HepG2 (cell line): Measurements from ENCODE around the gene CHCHD3. TPM values are rescaled to one million over a fixed set of nuclear protein-coding genes. Genes with fewer than 3 reads are reported as not detected.

ENCODE experiments used
- ATAC-seq: fragments of 200-7000 bp; cut with Tn5 transposase; 3 replicates; pipeline ENCODE4 v1.9.1; 2020; ENCODE audit warnings: mild to moderate bottlenecking, moderate library complexity
- BruUV-seq: library from RNA; stranded (reverse); fragments of 400-500 nt; replicated peaks from 2 replicates; lab custom pipeline; 2021; lab: Mats Ljungman, UMichigan
- CTCF ChIA-PET: fragments of 300-600 bp; formaldehyde crosslinking; extraction: SDS; loops from one replicate; lab custom pipeline; 2021; ENCODE audit warnings: low total read pairs, inconsistent platforms, low intra/inter-chr PET ratio; lab: Yijun Ruan, JAX
- POLR2A ChIA-PET: fragments of 350-600 bp; sonication (Branson Sonifier 250); formaldehyde crosslinking; loops from one replicate; lab custom pipeline; 2020; ENCODE audit warnings: antibody characterized with exemption, inconsistent platforms; lab: Yijun Ruan, JAX
- DNase-seq: peaks from one replicate; pipeline ENCODE4 v3.0.0-alpha.2; 2015; ENCODE audit warnings: low spot score
- FAIRE-seq: peaks from 3 replicates; lab custom pipeline; 2011; peaks lifted over from hg19 to GRCh38; lab: Jason Lieb, UNC
- H2AFZ ChIP-seq: one replicate; pipeline ENCODE4 v1.6.1; 2011; ENCODE audit warnings: low read length, inconsistent platforms
- H3K27ac ChIP-seq: fragments of 300-600 bp; 3 replicates; pipeline ENCODE4 v1.8.0; 2011; ENCODE audit warnings: mixed run types, mild to moderate bottlenecking, mixed read lengths, low read length, inconsistent platforms; ENCODE audit not compliant: insufficient read depth; ENCODE audit errors: extremely low read length
- H3K27me3 ChIP-seq, 2 experiments: fragments of 200-600 bp in 1 of 2; 2 replicates in 1 of 2; 3 replicates in 1 of 2; pipeline versions ENCODE4 v1.6.0 to v1.8.0; 2011; ENCODE audit warnings: low read length in 2 of 2, mild to moderate bottlenecking in 2 of 2, moderate library complexity in 2 of 2, inconsistent platforms in 1 of 2; ENCODE audit not compliant: insufficient read depth in 2 of 2, control insufficient read depth in 1 of 2
- H3K36me3 ChIP-seq, 2 experiments: fragments of 200-600 bp in 1 of 2; replicated peaks in 1 of 2; 2 replicates in 1 of 2; 3 replicates in 1 of 2; pipeline versions ENCODE4 v1.5.1 to v1.8.0; 2011; ENCODE audit warnings: low read length in 2 of 2, inconsistent platforms in 1 of 2; ENCODE audit not compliant: insufficient read depth in 2 of 2, control insufficient read depth in 1 of 2
- H3K4me1 ChIP-seq: 2 replicates; pipeline ENCODE4 v1.5.1; 2012; ENCODE audit warnings: low read length, inconsistent platforms; ENCODE audit not compliant: insufficient read depth
- H3K4me2 ChIP-seq: 2 replicates; pipeline ENCODE4 v1.6.0; 2011; ENCODE audit warnings: low read depth, low read length, inconsistent platforms
- H3K4me3 ChIP-seq, 3 experiments: fragments of 200-600 bp in 1 of 3; sonication (generic), shearing (Covaris generic) in 1 of 3; replicated peaks in 1 of 3; 2 replicates each; pipeline ENCODE4 v1.5.1; 2011 to 2016; ENCODE audit warnings: low read length in 3 of 3, inconsistent platforms in 2 of 3, low read depth in 2 of 3, mild to moderate bottlenecking in 2 of 3, control low read depth in 1 of 3, mixed read lengths in 1 of 3; ENCODE audit not compliant: insufficient read depth in 1 of 3
- H3K79me2 ChIP-seq: one replicate; pipeline ENCODE4 v1.6.1; 2011; ENCODE audit warnings: low read length, inconsistent platforms; ENCODE audit not compliant: insufficient read depth
- H3K9ac ChIP-seq: 2 replicates; pipeline ENCODE4 v1.6.0; 2011; ENCODE audit warnings: mild to moderate bottlenecking, low read depth, low read length, inconsistent platforms; ENCODE audit not compliant: insufficient read depth
- H3K9me3 ChIP-seq: 2 replicates; pipeline ENCODE4 v1.5.1; 2012; ENCODE audit warnings: mild to moderate bottlenecking, low read length
- H4K20me1 ChIP-seq: 2 replicates; pipeline ENCODE4 v1.6.0; 2011; ENCODE audit warnings: inconsistent platforms, mild to moderate bottlenecking, low read length, moderate library complexity; ENCODE audit not compliant: insufficient read depth
- CBX5 ChIP-seq: sonication (generic); formaldehyde crosslinking; IDR thresholded peaks from 2 replicates; pipeline ENCODE4 v1.4.0; 2020; ENCODE audit warnings: missing genetic modification reagents, borderline replicate concordance
- KAT2B ChIP-seq: fragments of 150-350 bp; IDR thresholded peaks from 2 replicates; pipeline ENCODE4 v1.6.1; 2014; ENCODE audit warnings: low read depth, low read length, borderline replicate concordance
- KMT2A ChIP-seq: sonication (generic); formaldehyde crosslinking; IDR thresholded peaks from 2 replicates; pipeline ENCODE4 v1.4.0; 2020; ENCODE audit warnings: missing genetic modification reagents
- MAZ ChIP-seq, 2 experiments: sonication (generic) in 1 of 2; formaldehyde crosslinking in 1 of 2; IDR thresholded peaks; 2 replicates each; pipeline versions ENCODE4 v1.5.0 to v1.6.1; 2012 to 2020; ENCODE audit warnings: low read depth in 2 of 2, mild to moderate bottlenecking in 2 of 2, borderline replicate concordance in 1 of 2, improper control_type of control experiment in 1 of 2, low read length in 1 of 2, missing genetic modification reagents in 1 of 2, moderate library complexity in 1 of 2
- MXD4 ChIP-seq: IDR thresholded peaks from 2 replicates; pipeline ENCODE4 v1.6.1; 2016; ENCODE audit warnings: mild to moderate bottlenecking, missing biosample characterization, missing genetic modification reagents
- NR2F6 ChIP-seq, 2 experiments: IDR thresholded peaks; 2 replicates each; pipeline ENCODE4 v1.6.1; 2016; ENCODE audit warnings: antibody characterized with exemption in 1 of 2, mild to moderate bottlenecking in 1 of 2
- ZEB1 ChIP-seq: IDR thresholded peaks from 2 replicates; pipeline ENCODE4 v1.6.1; 2012; ENCODE audit warnings: mild to moderate bottlenecking, low read depth, inconsistent platforms; ENCODE audit not compliant: insufficient replicate concordance
- ZNF160 ChIP-seq: sonication (generic); formaldehyde crosslinking; IDR thresholded peaks from 2 replicates; pipeline ENCODE4 v1.8.0; 2022; ENCODE audit warnings: mild to moderate bottlenecking, inconsistent platforms, missing genetic modification reagents
- ZNF205 ChIP-seq: IDR thresholded peaks from 2 replicates; pipeline ENCODE4 v1.6.1; 2018; ENCODE audit warnings: missing biosample characterization, missing genetic modification reagents
- ZSCAN30 ChIP-seq: sonication (generic); formaldehyde crosslinking; IDR thresholded peaks from 2 replicates; pipeline ENCODE4 v1.5.0; 2020; ENCODE audit warnings: mild to moderate bottlenecking, missing genetic modification reagents
- WGBS: methylation state at CpG from one replicate; pipeline ENCODE4 v1.1.6; 2017; ENCODE audit warnings: low lambda C conversion rate; 5-methylcytosine and 5-hydroxymethylcytosine counted together
- in situ Hi-C: cut with HindIII; loops from 2 replicates; pipeline ENCODE4 v1.10.0; 2017; ENCODE audit warnings: low pct_unique_long_range_greater_than_20kb; ENCODE audit not compliant: extremely low pct_ligation_motif_present
- intact Hi-C: fragments of 100-400 bp; cut with micrococcal nuclease; formaldehyde crosslinking; loops from one replicate; pipeline ENCODE4 v1.10.0; 2022; ENCODE audit not compliant: unreplicated experiment
- polyA plus RNA-seq, 8 experiments: library from polyadenylated mRNA; depleted of rRNA in 3 of 8; stranded (reverse) in 7 of 8; unstranded in 1 of 8; fragments of >200 nt; fragmentation: Illumina TruSeq in 4 of 8; extraction: Trizol in 4 of 8; gene quantifications; 2 replicates each; pipeline versions ENCODE4 v1.2.1 to v1.2.3, GENCODE V29; 2011 to 2016; ENCODE audit warnings: low read depth in 4 of 8, missing spikeins in 1 of 8, mixed read lengths in 1 of 8; ENCODE audit not compliant: insufficient read depth in 1 of 8
- total RNA-seq, 5 experiments: library from RNA; depleted of rRNA; stranded (reverse); fragments of >200 nt; fragmentation: Illumina TruSeq; extraction: Trizol; gene quantifications; 2 replicates each; pipeline ENCODE4 v1.2.3, GENCODE V29; 2016; ENCODE audit warnings: low read depth in 1 of 5
- TF ChIP-seq, protein P1 (sequence below): IDR thresholded peaks from 2 replicates; pipeline ENCODE4 v1.6.1; 2016; ENCODE audit warnings: low read depth, control low read depth
- TF ChIP-seq, protein P2 (sequence below): sonication (generic); formaldehyde crosslinking; conservative IDR thresholded peaks from 2 replicates; pipeline ENCODE4 v1.4.0; 2020; ENCODE audit warnings: missing genetic modification reagents

The CHCHD3 gene
- total and polyA plus RNA-seq, 2 of the 13 experiments (the other 11 are each of a cell fraction or from before 2014, with no cell fraction given), result 32.7 to 86.8 TPM

DNA sequence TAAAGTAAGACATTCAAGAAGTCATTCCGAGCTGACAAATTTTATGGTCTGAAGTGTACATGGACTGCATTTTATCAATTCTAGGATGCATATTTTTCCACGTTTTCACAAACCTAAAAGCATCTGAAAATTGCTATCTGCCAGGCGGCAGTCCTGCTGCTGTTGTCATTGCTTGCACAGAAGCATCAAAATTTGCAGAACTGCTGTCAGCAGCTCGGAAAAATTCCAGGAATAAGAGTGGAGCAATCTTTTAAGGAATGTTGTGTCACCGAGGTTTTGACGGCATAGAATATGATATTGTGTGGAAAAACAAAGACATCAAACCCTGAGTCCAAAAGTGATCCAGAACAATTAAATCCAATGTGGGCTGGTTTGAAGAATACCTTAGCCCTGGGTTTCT is 61.4 kb downstream of the CHCHD3 start (continued):
- TF ChIP-seq, protein P1, sequence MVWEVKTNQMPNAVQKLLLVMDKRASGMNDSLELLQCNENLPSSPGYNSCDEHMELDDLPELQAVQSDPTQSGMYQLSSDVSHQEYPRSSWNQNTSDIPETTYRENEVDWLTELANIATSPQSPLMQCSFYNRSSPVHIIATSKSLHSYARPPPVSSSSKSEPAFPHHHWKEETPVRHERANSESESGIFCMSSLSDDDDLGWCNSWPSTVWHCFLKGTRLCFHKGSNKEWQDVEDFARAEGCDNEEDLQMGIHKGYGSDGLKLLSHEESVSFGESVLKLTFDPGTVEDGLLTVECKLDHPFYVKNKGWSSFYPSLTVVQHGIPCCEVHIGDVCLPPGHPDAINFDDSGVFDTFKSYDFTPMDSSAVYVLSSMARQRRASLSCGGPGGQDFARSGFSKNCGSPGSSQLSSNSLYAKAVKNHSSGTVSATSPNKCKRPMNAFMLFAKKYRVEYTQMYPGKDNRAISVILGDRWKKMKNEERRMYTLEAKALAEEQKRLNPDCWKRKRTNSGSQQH (CRISPR knock-in tag), result no peak
- TF ChIP-seq ZNF160 (CRISPR knock-in tag), result no peak
- no peak for TF ChIP-seq ZSCAN30 (CRISPR knock-in tag)
- no peak for TF ChIP-seq ZNF205 (CRISPR knock-in tag)
- TF ChIP-seq KMT2A (CRISPR knock-in tag), result no peak
- no peak for TF ChIP-seq ZEB1
- TF ChIP-seq MAZ (IDR thresholded peaks at IDR 0.05; ENCODE audit: borderline replicate concordance, low read depth, low read length), result no peak
- no peak for TF ChIP-seq MAZ (CRISPR knock-in tag; IDR thresholded peaks at IDR 0.05; ENCODE audit: low read depth)
- TF ChIP-seq, protein P2, sequence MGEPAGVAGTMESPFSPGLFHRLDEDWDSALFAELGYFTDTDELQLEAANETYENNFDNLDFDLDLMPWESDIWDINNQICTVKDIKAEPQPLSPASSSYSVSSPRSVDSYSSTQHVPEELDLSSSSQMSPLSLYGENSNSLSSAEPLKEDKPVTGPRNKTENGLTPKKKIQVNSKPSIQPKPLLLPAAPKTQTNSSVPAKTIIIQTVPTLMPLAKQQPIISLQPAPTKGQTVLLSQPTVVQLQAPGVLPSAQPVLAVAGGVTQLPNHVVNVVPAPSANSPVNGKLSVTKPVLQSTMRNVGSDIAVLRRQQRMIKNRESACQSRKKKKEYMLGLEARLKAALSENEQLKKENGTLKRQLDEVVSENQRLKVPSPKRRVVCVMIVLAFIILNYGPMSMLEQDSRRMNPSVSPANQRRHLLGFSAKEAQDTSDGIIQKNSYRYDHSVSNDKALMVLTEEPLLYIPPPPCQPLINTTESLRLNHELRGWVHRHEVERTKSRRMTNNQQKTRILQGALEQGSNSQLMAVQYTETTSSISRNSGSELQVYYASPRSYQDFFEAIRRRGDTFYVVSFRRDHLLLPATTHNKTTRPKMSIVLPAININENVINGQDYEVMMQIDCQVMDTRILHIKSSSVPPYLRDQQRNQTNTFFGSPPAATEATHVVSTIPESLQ (CRISPR knock-in tag), result no peak
- TF ChIP-seq KAT2B, result no peak
- TF ChIP-seq MXD4 (CRISPR knock-in tag), result no peak
- TF ChIP-seq, all 625 proteins: peak for 0

DNA sequence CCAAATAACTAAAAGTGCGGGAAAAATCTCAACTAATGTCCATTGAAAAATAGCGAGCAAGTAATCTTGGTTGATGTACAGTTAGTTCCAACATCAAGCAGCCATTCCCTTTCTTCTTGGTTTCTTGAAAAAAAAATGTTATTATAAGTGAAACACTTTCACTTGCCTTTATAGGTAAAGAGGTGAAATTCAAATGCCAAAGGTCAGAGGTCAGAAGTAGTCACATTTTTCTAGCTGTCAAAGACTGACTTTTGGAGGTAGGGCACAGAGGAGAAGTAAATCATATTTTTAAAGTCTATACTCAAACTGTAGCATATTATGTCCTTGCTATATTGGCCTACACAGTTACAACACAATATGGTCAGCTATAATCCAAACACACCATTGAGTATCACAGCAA is 62.3 kb downstream of the CHCHD3 start:
- no peaks in the 10 kb centered on the region for H3K27me3 ChIP-seq
- H3K4me2 ChIP-seq, result no peak overlapping the region
- CTCF ChIA-PET, result no interaction called here
- no peak overlapping the region for H3K9ac ChIP-seq
- no peaks in the 10 kb centered on the region for H4K20me1 ChIP-seq
- intact Hi-C loops, result no loop called here
- no peak overlapping the region for H2AFZ ChIP-seq
- no peaks in the 10 kb centered on the region for H3K79me2 ChIP-seq
- TF ChIP-seq CBX5, result no peak
- peak; percentile 36; the same call in 1 of the 2 replicates for TF ChIP-seq NR2F6 (IDR thresholded peaks at IDR 0.05)
- no peak for TF ChIP-seq NR2F6 (CRISPR knock-in tag; IDR thresholded peaks at IDR 0.05)
- H3K9me3 ChIP-seq, result no peaks in the 10 kb centered on the region
- no peaks in the 10 kb centered on the region for H3K4me1 ChIP-seq
- H3K27ac ChIP-seq, result no peak overlapping the region
- H3K36me3 ChIP-seq, result peaks cover 0 to 8% of the 10 kb centered on the region in 2 experiments; a peak in 2 of 5 replicates
- ATAC-seq (no peak), FAIRE-seq (no peak), DNase-seq (no peak)
- in situ Hi-C loops, result no loop called here
- no peak overlapping the region for H3K4me3 ChIP-seq
- BruUV-seq, result no TSS peak
- 98% methylated on average over 2 of the region's 2 CpGs for WGBS
- POLR2A ChIA-PET, result no interaction called here
